NCI-H1048 (cell line): ENCODE results near the gene EAPP.
"Not testable (repeated sequence)": the region's sequence is repeated elsewhere in the genome, so short reads cannot be mapped to it uniquely, and the experiment has no call there.

Experiments
- DNase-seq: peaks from one replicate; lab custom pipeline; 2025; lab: John Stamatoyannopoulos, UW

The EAPP gene

GRCh38 chr14:34538096-34538495 lies 1.4 kb downstream of the EAPP start:
- not testable (repeated sequence) for DNase-seq

DNA sequence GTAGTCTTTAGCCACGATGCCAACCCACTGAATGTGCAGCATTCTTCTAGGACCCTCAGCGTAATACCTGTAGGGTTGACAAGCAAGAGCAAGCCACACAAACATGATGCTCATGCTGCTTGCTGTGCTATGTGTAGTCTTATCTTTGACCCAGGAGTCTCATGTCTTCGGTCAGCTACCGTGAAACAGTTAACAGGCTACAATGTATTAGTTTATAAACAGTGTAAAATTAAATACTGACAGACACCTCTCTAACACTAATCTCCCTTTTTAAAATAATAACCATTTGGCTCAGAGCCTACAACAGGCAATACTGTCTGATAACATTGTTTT lies 1.9 kb downstream of the EAPP start:
- no peak for DNase-seq

GRCh38 chr14:34536951-34537676 lies 2.4 kb downstream of the EAPP start:
- no peak for DNase-seq

GRCh38 chr14:34527591-34527990 lies 11.9 kb downstream of the EAPP start:
- DNase-seq = no peak

- DNase-seq = not testable (repeated sequence)
Measured at GRCh38 chr14:34524216-34524615, 15.3 kb downstream of the EAPP start.

- DNase-seq = no peak
Measured at GRCh38 chr14:34522496-34522895, 17.0 kb downstream of the EAPP start.

- DNase-seq = not testable (repeated sequence)
Measured at GRCh38 chr14:34521071-34521470, 18.4 kb downstream of the EAPP start.

GRCh38 chr14:34520304-34520970 lies 19.1 kb downstream of the EAPP start:
- DNase-seq = not testable (repeated sequence)

DNA sequence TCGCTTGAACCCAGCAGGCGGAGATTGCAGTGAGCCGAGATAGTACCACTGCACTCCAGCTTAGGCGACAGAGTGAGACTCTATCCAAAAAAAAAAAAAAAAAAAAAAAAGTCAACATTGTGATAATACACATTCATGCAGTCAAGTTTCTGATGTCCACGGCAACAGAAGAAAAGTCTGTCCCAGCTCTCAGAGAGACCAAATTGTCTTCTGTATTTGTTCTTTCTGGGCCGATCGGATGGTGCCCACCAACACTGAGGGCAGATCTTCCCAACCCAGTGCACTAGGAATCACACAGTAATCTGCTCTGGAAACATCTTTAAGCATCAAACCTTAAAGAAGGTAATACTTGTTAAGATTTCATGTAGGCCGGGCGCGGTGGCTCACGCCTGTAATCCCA lies 31.6 kb downstream of the EAPP start:
- DNase-seq = no peak

- DNase-seq = no peak
Measured at GRCh38 chr14:34507459-34507858, 32.0 kb downstream of the EAPP start.

DNA sequence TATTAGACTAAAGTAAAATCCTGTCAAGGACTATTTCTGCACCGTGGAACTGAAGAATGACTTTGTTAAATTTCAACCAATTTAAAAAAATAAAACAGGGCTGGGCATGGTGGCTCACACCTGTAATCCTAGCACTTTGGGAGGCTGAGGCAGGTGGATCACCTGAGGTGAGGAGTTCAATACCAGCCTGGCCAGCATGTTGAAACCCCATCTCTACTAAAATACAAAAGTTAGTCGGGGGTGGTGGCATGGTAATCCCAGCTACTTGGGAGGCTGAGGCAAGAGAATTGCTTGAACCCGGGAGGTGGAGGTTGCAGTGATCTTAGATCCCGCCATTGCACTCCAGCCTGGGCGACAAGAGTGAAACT lies 34.4 kb downstream of the EAPP start:
- not testable (repeated sequence) for DNase-seq

DNA sequence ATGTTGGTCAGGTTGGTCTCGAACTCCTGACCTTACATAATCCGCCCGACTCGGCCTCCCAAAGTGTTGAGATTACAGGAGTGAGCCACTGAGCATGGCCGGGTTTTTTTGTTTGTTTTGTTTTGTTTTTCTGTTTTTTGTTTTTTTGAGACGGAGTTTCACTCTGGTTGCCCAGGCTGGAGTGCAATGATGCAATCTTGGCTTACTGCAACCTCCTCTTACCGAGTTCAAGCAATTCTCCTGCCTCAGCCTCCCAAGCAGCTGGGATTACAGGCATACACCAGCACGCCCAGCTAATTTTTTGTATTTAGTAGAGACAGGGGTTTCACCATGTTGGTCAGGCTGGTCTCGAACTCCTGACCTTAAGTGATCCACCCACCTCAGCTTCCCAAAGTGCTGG lies 35.5 kb downstream of the EAPP start:
- DNase-seq = not testable (repeated sequence)

GRCh38 chr14:34502545-34503225 lies 36.8 kb downstream of the EAPP start:
- DNase-seq = no peak

GRCh38 chr14:34502001-34502400 lies 37.5 kb downstream of the EAPP start:
- no peak for DNase-seq

- no peak for DNase-seq
Measured at GRCh38 chr14:34501004-34501580, 38.4 kb downstream of the EAPP start.

- DNase-seq = no peak
Measured at GRCh38 chr14:34498684-34499412, 40.7 kb downstream of the EAPP start.

DNA sequence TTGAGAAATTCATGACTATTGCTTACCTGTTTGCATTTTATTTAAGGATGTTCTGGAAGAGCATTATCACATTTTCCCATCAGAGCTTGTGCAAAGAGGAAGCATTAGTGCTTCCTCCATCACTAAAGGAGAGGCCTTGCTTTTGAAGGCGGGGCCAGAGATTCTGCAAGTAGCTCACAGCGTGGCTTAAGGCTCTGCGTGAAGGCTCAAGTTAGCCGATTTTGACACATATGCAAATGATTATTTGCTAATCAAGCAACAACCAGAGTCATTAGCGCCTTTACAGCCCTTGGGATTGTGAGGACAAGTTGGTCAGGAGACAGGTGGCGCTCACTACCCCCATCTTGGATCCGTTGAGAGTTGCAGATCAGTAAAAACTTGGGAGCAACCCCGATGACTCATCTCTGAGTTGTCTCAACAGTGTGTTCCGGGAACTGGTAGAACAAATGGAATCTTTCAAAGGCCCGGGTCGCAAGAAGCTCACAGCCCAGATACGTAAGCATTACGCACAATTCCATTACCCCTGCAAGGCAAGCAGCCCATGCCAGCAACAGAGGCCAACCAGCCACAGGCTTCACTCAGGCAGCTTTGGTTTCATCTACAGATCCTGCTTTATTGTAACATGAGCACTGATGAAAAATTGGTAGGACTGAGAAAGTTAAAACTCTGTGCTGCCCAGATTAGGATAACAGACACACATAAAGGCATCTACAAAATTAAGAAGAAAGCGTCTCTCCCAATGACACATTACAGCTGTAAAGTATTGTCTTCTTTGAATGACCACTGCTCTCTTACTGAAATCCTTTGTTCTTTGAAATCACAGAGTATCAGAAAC lies 42.6 kb downstream of the EAPP start:
- no peak for DNase-seq

GRCh38 chr14:34496007-34496678 lies 43.4 kb downstream of the EAPP start:
- DNase-seq = no peak

DNA sequence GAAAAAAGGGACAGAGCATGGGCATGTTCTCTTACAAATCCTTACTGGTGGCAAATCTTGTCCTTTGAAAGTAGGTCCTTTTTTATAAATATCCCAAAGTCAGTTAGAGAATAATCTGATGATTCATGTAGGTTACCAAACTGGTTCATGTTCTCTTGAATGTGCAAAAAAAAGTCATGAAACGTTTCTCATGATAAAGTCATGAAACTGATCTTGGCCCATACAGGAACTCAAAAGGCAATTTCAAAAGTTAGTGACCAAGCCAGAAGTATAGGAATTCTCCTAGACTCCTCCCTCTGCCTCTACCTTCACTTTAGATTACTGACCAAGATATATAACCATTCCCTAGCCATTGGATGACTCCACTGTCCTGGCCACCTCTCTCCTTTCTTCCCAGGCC lies 50.2 kb downstream of the EAPP start:
- no peak for DNase-seq

- no peak for DNase-seq
Measured at GRCh38 chr14:34488528-34488927, 51.0 kb downstream of the EAPP start.

DNA sequence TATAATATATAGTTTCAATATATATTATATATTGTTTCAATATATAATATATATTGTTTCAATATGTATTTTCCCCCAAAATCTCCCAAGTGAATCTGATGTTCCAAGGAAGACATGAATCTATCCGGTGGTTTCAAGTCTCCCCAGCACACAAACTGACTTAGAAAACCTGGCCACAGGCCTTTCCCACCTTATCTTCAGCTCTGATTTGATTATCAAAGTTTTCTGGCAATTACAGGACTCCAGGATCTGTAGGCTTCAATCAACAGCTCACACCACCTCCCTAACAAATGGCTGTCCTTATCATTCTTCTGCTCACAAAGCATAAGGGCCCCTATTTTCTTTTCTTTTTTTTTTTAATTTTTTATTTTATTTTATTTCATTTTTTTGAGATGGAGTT lies 54.8 kb downstream of the EAPP start:
- no peak for DNase-seq
